ENCODE measurements around the gene ASPSCR1. TPM values are rescaled to one million over a fixed set of nuclear protein-coding genes. Genes with fewer than 3 reads are reported as not detected.
A peak's percentile ranks its signal among the peaks of the same experiment; 100 is the strongest.

Gene ASPSCR1
- total and polyA plus RNA-seq, 2 of the 8 experiments (the other 6 are each of a cell fraction or from before 2014, with no cell fraction given) = 33.3 to 43.7 TPM

DNA sequence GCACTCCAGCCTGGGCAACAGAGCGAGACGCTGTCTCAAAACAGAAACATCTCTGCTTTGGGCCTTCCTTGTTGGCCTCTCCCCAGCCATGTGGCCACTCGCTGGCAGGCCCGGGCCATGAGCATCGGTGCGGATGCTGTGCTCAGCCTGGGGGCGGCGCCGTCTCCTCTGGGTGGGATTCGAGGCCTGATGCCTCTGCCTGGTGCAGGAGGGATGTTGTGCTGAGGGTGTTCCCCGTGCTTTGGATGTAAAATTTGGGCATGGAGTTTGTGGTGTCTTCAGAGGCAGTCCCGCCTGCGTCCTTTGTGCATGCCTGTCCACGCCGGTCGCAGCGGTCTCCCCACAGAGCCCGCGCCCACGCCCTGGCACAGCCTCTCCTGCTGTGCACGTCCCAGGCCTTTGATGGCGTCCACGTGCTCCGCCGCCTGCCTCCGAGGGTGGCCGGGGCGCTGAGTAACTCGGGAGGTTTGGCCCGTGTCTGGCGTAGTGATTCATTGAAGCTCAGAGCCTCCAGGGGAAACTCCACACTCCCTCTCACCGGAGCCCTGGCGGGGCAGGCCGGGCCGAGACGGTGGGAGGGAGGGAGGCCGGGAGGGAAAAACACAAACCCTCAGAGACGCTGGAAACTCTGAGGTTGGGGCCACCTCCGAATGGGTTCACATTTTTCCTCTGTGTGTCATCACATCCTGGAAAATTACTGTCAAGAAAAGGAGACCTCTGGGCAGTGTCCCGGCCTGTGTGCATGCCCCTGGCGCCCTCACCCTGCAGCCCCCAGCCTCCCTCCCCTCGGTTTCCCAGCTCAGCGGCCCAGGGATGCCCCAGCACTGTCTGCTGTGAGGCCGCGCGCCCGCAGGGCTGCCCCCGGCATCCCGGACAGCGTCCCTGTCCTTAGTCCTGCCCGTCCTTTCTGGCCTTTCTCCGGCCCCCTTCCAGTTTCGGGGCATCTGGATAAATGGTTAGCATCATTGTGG lies 26.3 kb downstream of the ASPSCR1 start:
- Histone ChIP-seq H3K79me2 (ENCODE audit: control insufficient read depth in 1 of 2, insufficient read depth in 2 of 2, low read length in 2 of 2) (no peaks in the 10 kb centered on the region), H4K20me1 (replicated peaks in 1 of 2; ENCODE audit: control insufficient read depth in 1 of 2, insufficient read depth in 2 of 2, low read length in 2 of 2) (peaks cover 3 to 8% of the 10 kb centered on the region in 2 experiments), H2AK5ac (ENCODE audit: low read depth, low read length) (no peak overlapping the region), H3K79me1 (ENCODE audit: low read depth, low read length) (peaks cover 3% of the 10 kb centered on the region), H2BK15ac (ENCODE audit: low read length) (no peak overlapping the region), H4K5ac (ENCODE audit: insufficient read length, low read depth, low read length) (no peak overlapping the region), H3K4me1 (replicated peaks in 1 of 4; ENCODE audit: control insufficient read depth in 3 of 4, insufficient read depth in 4 of 4, low read length in 3 of 4) (peaks cover 0 to 1% (median 0%) of the 10 kb centered on the region in 4 experiments; a peak in 1 of 7 replicates), H3K23ac (ENCODE audit: insufficient read length) (no peak overlapping the region), H3K36me3 (ENCODE audit: control insufficient read depth in 2 of 4, insufficient read depth in 4 of 4, low read length in 3 of 4) (no peaks in the 10 kb centered on the region), H3K23me2 (ENCODE audit: low read depth, low read length) (0 out of 2 replicates have a peak, but pooled peaks cover 1% of the 10 kb centered on the region), H3K14ac (ENCODE audit: insufficient read length) (no peak overlapping the region), H4K8ac (ENCODE audit: extremely low read depth, insufficient read depth, low read length) (0 out of 2 replicates have a peak overlapping the region, but pooled peaks have one; percentile 28), H2AFZ (ENCODE audit: low read length) (no peak overlapping the region), H3K56ac (replicated peaks; ENCODE audit: insufficient read length, low read depth, low read length) (no peak overlapping the region), H3K4me2 (ENCODE audit: insufficient read depth in 1 of 2, low read depth in 2 of 2, low read length in 2 of 2) (no peak overlapping the region), H3K18ac (ENCODE audit: extremely low read depth, low read length) (no peak overlapping the region), H2BK12ac (ENCODE audit: low read depth, low read length) (no peak overlapping the region), H2BK20ac (ENCODE audit: low read length) (no peak overlapping the region), H3K9ac (replicated peaks in 1 of 4; ENCODE audit: extremely low read depth in 1 of 4, low read depth in 3 of 4, low read length in 3 of 4) (peak overlapping the region in 2 of 4 experiments; percentile 8 to 12; a peak in 1 of 7 replicates), H3K27ac (ENCODE audit: low read depth, low read length) (no peak overlapping the region), H3K4me3 (ENCODE audit: extremely low read depth in 1 of 4, insufficient read depth in 2 of 4, low read depth in 3 of 4, low read length in 4 of 4) (no peak overlapping the region), H3K4ac (replicated peaks; ENCODE audit: insufficient read length, low read depth, low read length) (no peak overlapping the region), H2BK120ac (replicated peaks; ENCODE audit: low read depth, low read length) (no peak overlapping the region), H3K9me3 (ENCODE audit: insufficient read depth in 2 of 2, low read depth in 1 of 2, low read length in 1 of 2) (no peaks in the 10 kb centered on the region), H2BK5ac (ENCODE audit: low read depth, low read length) (no peak overlapping the region), H4K91ac (replicated peaks; ENCODE audit: insufficient read length, low read length) (no peak overlapping the region), H3K27me3 (replicated peaks in 1 of 4; ENCODE audit: control insufficient read depth in 3 of 4, extremely low read depth in 1 of 4, insufficient read depth in 3 of 4, low read length in 3 of 4) (no peaks in the 10 kb centered on the region)
- POLR2A ChIA-PET (ENCODE audit: partially characterized antibody) = interaction anchor here (0.6 to 1.9 kb wide), 6 partner anchors 12 to 69 kb away, joined by 3 to 9 read pairs (median 4); no protein-coding TSS in a partner anchor
- TF ChIP-seq TBP (IDR thresholded peaks at IDR 0.05; ENCODE audit: low read depth, low read length) = no peak
- TF ChIP-seq, protein P1, sequence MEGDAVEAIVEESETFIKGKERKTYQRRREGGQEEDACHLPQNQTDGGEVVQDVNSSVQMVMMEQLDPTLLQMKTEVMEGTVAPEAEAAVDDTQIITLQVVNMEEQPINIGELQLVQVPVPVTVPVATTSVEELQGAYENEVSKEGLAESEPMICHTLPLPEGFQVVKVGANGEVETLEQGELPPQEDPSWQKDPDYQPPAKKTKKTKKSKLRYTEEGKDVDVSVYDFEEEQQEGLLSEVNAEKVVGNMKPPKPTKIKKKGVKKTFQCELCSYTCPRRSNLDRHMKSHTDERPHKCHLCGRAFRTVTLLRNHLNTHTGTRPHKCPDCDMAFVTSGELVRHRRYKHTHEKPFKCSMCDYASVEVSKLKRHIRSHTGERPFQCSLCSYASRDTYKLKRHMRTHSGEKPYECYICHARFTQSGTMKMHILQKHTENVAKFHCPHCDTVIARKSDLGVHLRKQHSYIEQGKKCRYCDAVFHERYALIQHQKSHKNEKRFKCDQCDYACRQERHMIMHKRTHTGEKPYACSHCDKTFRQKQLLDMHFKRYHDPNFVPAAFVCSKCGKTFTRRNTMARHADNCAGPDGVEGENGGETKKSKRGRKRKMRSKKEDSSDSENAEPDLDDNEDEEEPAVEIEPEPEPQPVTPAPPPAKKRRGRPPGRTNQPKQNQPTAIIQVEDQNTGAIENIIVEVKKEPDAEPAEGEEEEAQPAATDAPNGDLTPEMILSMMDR (IDR thresholded peaks at IDR 0.05; ENCODE audit: control extremely low read depth in 1 of 3, insufficient read depth in 1 of 3, low read depth in 1 of 3, low read length in 3 of 3) = peak in 2 of 3 experiments; percentile 14 to 35; a peak in 3 of 4 replicates
- 88% methylated on average over 37 of the region's 53 CpGs; no CpG with 5 or more reads in 1 of the 2 experiments for whole genome bisulfite sequencing, 2 experiments (ENCODE audit: extremely low coverage in 1 of 2, insufficient coverage in 1 of 2, insufficient read length in 1 of 2, insufficient replicate concordance in 2 of 2, low coverage in 1 of 2, low lambda C conversion rate in 2 of 2, missing lambda C conversion rate in 1 of 2)
- FAIRE-seq (no peak), DNase-seq (ENCODE audit: low read depth in 1 of 2, low spot score in 2 of 2) (peak in 1 of 2 experiments; percentile 51)
- CTCF ChIA-PET (ENCODE audit: partially characterized antibody) = interaction anchor here (0.6 to 4.0 kb wide), 9 partner anchors 7 to 76 kb away, joined by 3 to 29 read pairs (median 3); no protein-coding TSS in a partner anchor
